Left ventricle myocardium inferior (tissue), 1 donor: ENCODE results near the gene NGRN. TPM values are rescaled to one million over a fixed set of nuclear protein-coding genes. Genes with fewer than 3 reads are reported as not detected.

Experiments used
- DNase-seq: peaks from one replicate; pipeline ENCODE4 v3.0.0-alpha.2; 2020
- H3K27ac ChIP-seq: fragments of 200-600 bp; replicated peaks from 2 replicates; pipeline ENCODE4 v1.8.0; 2021
- H3K27me3 ChIP-seq: fragments of 200-600 bp; 2 replicates; pipeline ENCODE4 v1.8.0; 2021; ENCODE audit warnings: low read depth
- H3K36me3 ChIP-seq: fragments of 200-600 bp; 2 replicates; pipeline ENCODE4 v1.8.0; 2021
- H3K4me1 ChIP-seq: fragments of 200-600 bp; 2 replicates; pipeline ENCODE4 v1.8.0; 2021
- H3K4me3 ChIP-seq: fragments of 200-600 bp; 2 replicates; pipeline ENCODE4 v1.8.0; 2021; ENCODE audit warnings: mild to moderate bottlenecking, moderate library complexity
- H3K9me3 ChIP-seq: fragments of 200-600 bp; replicated peaks from 2 replicates; pipeline ENCODE4 v1.8.0; 2021
- intact Hi-C: fragments of 100-400 bp; cut with micrococcal nuclease; formaldehyde crosslinking; loops from one replicate; pipeline ENCODE4 v1.11.0; 2022
- total RNA-seq: library from RNA; stranded (reverse); fragmentation: NEBNext Ultra II Directional; extraction: Animal tissue kit (Norgen Biotek cat#: 25700); gene quantifications from one replicate; pipeline ENCODE4 v1.2.1, GENCODE V29; 2021
- TF ChIP-seq, protein P1 (sequence below): fragments of 200-600 bp; IDR thresholded peaks from 2 replicates; pipeline ENCODE4 v1.8.0; 2021; ENCODE audit warnings: antibody characterized with exemption, mild to moderate bottlenecking, borderline replicate concordance
- donor health status: DM: no; HTN: yes; CAD: no; lungs with severe emphysema.

NGRN gene
- total RNA-seq, 1 donor from 2014 or later: 120 TPM

GRCh38 chr15:90227816-90228772 lies 37.4 kb upstream of the NGRN start:
- H3K4me1 ChIP-seq: peaks cover 48% of the 10 kb centered on the region
- H3K9me3 ChIP-seq: no peaks in the 10 kb centered on the region
- no peaks in the 10 kb centered on the region for H3K27me3 ChIP-seq
- intact Hi-C loops: no loop called here
- H3K27ac ChIP-seq: peak overlapping the region; percentile 92
- H3K4me3 ChIP-seq: no peak overlapping the region
- H3K36me3 ChIP-seq: peaks cover 87% of the 10 kb centered on the region
- DNase-seq: no peak
- TF ChIP-seq, protein P1, sequence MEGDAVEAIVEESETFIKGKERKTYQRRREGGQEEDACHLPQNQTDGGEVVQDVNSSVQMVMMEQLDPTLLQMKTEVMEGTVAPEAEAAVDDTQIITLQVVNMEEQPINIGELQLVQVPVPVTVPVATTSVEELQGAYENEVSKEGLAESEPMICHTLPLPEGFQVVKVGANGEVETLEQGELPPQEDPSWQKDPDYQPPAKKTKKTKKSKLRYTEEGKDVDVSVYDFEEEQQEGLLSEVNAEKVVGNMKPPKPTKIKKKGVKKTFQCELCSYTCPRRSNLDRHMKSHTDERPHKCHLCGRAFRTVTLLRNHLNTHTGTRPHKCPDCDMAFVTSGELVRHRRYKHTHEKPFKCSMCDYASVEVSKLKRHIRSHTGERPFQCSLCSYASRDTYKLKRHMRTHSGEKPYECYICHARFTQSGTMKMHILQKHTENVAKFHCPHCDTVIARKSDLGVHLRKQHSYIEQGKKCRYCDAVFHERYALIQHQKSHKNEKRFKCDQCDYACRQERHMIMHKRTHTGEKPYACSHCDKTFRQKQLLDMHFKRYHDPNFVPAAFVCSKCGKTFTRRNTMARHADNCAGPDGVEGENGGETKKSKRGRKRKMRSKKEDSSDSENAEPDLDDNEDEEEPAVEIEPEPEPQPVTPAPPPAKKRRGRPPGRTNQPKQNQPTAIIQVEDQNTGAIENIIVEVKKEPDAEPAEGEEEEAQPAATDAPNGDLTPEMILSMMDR: no peak

GRCh38 chr15:90228960-90229359 lies 36.5 kb upstream of the NGRN start:
- TF ChIP-seq, protein P1: no peak
- Histone ChIP-seq H3K27me3 (no peaks in the 10 kb centered on the region), H3K27ac (peak overlapping the region; percentile 92), H3K4me3 (no peak overlapping the region), H3K9me3 (no peaks in the 10 kb centered on the region), H3K4me1 (peaks cover 54% of the 10 kb centered on the region), H3K36me3 (peaks cover 78% of the 10 kb centered on the region)
- intact Hi-C loops: no loop called here
- no peak for DNase-seq

DNA sequence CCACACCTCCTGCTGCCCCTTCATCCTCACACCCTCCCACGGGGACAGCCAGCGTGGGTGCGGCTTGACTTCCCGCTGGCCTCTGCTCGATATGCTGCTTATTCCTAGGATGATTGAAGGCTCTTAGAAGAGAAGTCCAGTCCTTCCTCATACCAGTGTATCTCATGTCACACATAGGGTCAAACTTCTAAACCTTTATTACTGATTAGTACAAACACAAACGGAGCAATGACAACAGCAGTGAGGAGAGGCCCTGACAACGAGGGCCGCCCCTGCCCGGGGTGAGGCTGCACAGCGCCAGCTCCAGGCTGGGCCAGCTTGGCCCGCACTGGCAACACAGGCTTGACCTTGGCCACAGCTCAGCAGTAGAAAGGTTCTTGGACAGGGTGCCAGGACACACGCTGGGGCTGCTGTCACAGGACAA lies 35.4 kb upstream of the NGRN start:
- Histone ChIP-seq H3K27ac (peak overlapping the region; percentile 92), H3K4me3 (no peak overlapping the region), H3K27me3 (no peaks in the 10 kb centered on the region), H3K36me3 (peaks cover 67% of the 10 kb centered on the region), H3K9me3 (no peaks in the 10 kb centered on the region), H3K4me1 (peaks cover 63% of the 10 kb centered on the region)
- TF ChIP-seq, protein P1: no peak
- DNase-seq: peak; percentile 65
- intact Hi-C loops: no loop called here

DNA sequence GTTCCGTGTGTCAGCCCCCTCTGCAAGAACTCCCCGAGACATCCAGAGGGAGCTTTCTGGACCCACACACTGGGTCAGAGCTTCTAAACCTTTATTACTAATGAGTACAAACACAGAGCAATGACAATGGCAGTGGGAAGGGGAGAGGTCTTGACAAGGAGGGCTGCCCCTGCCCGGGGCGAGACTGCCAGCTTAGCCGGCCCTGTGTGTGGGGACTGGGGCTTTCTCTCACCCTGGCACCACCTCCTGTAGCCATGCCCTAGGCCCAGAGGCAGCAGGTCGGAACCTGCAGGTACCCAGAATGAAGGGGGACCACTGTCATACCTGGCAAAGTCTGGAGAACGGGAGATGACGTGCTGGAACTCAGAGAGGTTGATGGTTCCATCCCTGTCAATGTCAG lies 34.9 kb upstream of the NGRN start:
- Histone ChIP-seq H3K4me1 (peaks cover 65% of the 10 kb centered on the region), H3K27me3 (no peaks in the 10 kb centered on the region), H3K9me3 (no peaks in the 10 kb centered on the region), H3K27ac (peak overlapping the region; percentile 92), H3K4me3 (no peak overlapping the region), H3K36me3 (peaks cover 62% of the 10 kb centered on the region)
- TF ChIP-seq, protein P1: no peak
- DNase-seq: no peak
- intact Hi-C loops: no loop called here

DNA sequence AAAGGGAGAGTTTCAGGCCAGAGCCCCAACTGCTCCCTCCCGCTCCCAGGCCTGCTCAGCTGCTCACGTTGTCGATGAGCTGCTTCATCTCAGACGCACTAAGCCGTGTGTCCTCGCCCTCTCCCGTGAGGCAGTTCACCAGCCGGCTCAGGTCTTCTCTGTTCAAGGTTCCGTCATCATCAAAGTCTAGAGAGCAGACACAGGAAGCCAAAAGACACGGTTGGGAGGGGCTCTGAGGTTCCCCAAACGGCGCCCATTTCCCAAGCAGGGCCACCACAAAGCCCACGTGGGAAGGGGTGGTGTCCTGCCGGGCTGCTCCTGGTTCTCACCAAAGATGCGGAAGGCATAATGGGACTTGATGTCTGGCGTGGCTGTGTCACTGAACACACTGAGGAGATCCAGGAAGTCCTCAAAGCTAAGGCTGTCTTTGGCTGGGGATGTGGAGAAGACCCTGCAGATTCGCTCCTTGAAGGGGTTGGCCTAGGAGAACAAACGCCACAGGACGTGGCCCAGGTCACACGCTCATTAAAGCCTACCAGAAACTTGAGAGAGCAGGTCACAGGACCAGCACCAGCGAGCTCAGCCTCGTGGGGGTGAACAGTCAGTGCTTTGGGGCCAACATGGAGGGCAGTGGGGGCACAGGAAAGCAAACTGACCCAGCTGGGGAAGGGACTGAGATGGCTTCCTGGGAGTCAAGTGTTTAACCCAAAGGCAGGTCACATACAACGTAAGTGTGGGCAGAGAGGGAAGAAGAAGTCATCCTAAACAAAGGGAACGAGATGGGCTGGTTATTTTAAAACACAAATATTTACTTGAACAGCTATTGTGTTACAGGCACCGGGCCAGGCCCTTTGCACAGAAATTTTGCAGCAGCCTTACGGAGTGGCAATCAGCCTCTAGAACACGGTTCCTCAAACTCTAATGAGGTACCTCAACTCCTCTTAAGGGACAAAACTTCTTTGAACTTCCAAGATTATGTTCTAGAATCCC lies 34.1 kb upstream of the NGRN start:
- Histone ChIP-seq H3K36me3 (peaks cover 61% of the 10 kb centered on the region), H3K4me3 (no peak overlapping the region), H3K27me3 (no peaks in the 10 kb centered on the region), H3K9me3 (no peaks in the 10 kb centered on the region), H3K27ac (peak overlapping the region; percentile 92), H3K4me1 (peaks cover 65% of the 10 kb centered on the region)
- intact Hi-C loops: no loop called here
- no peak for DNase-seq
- TF ChIP-seq, protein P1: no peak
